ENCODE data around the gene SLC22A12.
"Not testable (repeated sequence)": the region's sequence is repeated elsewhere in the genome, so short reads cannot be mapped to it uniquely, and the experiment has no call there.

Gene SLC22A12

GRCh38 chr11:64559351-64560138 lies 31.5 kb upstream of the SLC22A12 start:
- Histone ChIP-seq H3K4me1 (ENCODE audit: insufficient read depth, low read length) (peaks cover 32% of the 10 kb centered on the region; the same call in 1 of the 2 replicates), H3K9ac (ENCODE audit: low read depth, low read length) (no peak overlapping the region), H3K36me3 (ENCODE audit: insufficient read depth, low read length) (no peaks in the 10 kb centered on the region), H3K9me3 (ENCODE audit: control insufficient read depth, insufficient read depth, low read length) (no peaks in the 10 kb centered on the region)

- H3K4me1 ChIP-seq (ENCODE audit: insufficient read depth, low read length) = peaks cover 29% of the 10 kb centered on the region; the same call in 1 of the 2 replicates
- no peak overlapping the region for H3K9ac ChIP-seq (ENCODE audit: low read depth, low read length)
- H3K9me3 ChIP-seq (ENCODE audit: control insufficient read depth, insufficient read depth, low read length) = no peaks in the 10 kb centered on the region
- no peaks in the 10 kb centered on the region for H3K36me3 ChIP-seq (ENCODE audit: insufficient read depth, low read length)
Measured at GRCh38 chr11:64560139-64560771, 30.8 kb upstream of the SLC22A12 start.

- H3K9ac ChIP-seq (ENCODE audit: low read depth, low read length) = no peak overlapping the region
- no peaks in the 10 kb centered on the region for H3K9me3 ChIP-seq (ENCODE audit: control insufficient read depth, insufficient read depth, low read length)
- H3K4me1 ChIP-seq (ENCODE audit: insufficient read depth, low read length) = peaks cover 27% of the 10 kb centered on the region; the same call in 1 of the 2 replicates
- H3K36me3 ChIP-seq (ENCODE audit: insufficient read depth, low read length) = no peaks in the 10 kb centered on the region
Measured at GRCh38 chr11:64560941-64561340, 30.1 kb upstream of the SLC22A12 start.

- not testable (repeated sequence) for H3K9me3 ChIP-seq (ENCODE audit: control insufficient read depth, insufficient read depth, low read length); H3K36me3 ChIP-seq (ENCODE audit: insufficient read depth, low read length); H3K9ac ChIP-seq (ENCODE audit: low read depth, low read length)
- H3K4me1 ChIP-seq (ENCODE audit: insufficient read depth, low read length) = peaks cover 30% of the 10 kb centered on the region; the same call in 1 of the 2 replicates
Measured at GRCh38 chr11:64561429-64561828, 29.6 kb upstream of the SLC22A12 start.

- Histone ChIP-seq H3K9ac (ENCODE audit: low read depth, low read length) (no peak overlapping the region), H3K36me3 (ENCODE audit: insufficient read depth, low read length) (no peaks in the 10 kb centered on the region), H3K4me1 (ENCODE audit: insufficient read depth, low read length) (peaks cover 33% of the 10 kb centered on the region; the same call in 1 of the 2 replicates), H3K9me3 (ENCODE audit: control insufficient read depth, insufficient read depth, low read length) (no peaks in the 10 kb centered on the region)
Measured at GRCh38 chr11:64561984-64562722, 28.9 kb upstream of the SLC22A12 start.

- no peak overlapping the region for H3K9ac ChIP-seq (ENCODE audit: low read depth, low read length)
- no peaks in the 10 kb centered on the region for H3K9me3 ChIP-seq (ENCODE audit: control insufficient read depth, insufficient read depth, low read length)
- H3K4me1 ChIP-seq (ENCODE audit: insufficient read depth, low read length) = peaks cover 34% of the 10 kb centered on the region; the same call in 1 of the 2 replicates
- no peaks in the 10 kb centered on the region for H3K36me3 ChIP-seq (ENCODE audit: insufficient read depth, low read length)
Measured at GRCh38 chr11:64562723-64563351, 28.2 kb upstream of the SLC22A12 start.

GRCh38 chr11:64563966-64564365 lies 27.1 kb upstream of the SLC22A12 start:
- H3K36me3 ChIP-seq (ENCODE audit: insufficient read depth, low read length) = no peaks in the 10 kb centered on the region
- H3K9me3 ChIP-seq (ENCODE audit: control insufficient read depth, insufficient read depth, low read length) = no peaks in the 10 kb centered on the region
- no peak overlapping the region for H3K9ac ChIP-seq (ENCODE audit: low read depth, low read length)
- H3K4me1 ChIP-seq (ENCODE audit: insufficient read depth, low read length) = peaks cover 24% of the 10 kb centered on the region; the same call in 1 of the 2 replicates

- Histone ChIP-seq H3K9ac (ENCODE audit: low read depth, low read length) (no peak overlapping the region), H3K4me1 (ENCODE audit: insufficient read depth, low read length) (peaks cover 20% of the 10 kb centered on the region; the same call in 1 of the 2 replicates), H3K9me3 (ENCODE audit: control insufficient read depth, insufficient read depth, low read length) (no peaks in the 10 kb centered on the region), H3K36me3 (ENCODE audit: insufficient read depth, low read length) (no peaks in the 10 kb centered on the region)
Measured at GRCh38 chr11:64564419-64564818, 26.6 kb upstream of the SLC22A12 start.

- peaks cover 13% of the 10 kb centered on the region; the same call in 1 of the 2 replicates for H3K4me1 ChIP-seq (ENCODE audit: insufficient read depth, low read length)
- no peaks in the 10 kb centered on the region for H3K9me3 ChIP-seq (ENCODE audit: control insufficient read depth, insufficient read depth, low read length)
- no peaks in the 10 kb centered on the region for H3K36me3 ChIP-seq (ENCODE audit: insufficient read depth, low read length)
- no peak overlapping the region for H3K9ac ChIP-seq (ENCODE audit: low read depth, low read length)
Measured at GRCh38 chr11:64564947-64565889, 25.8 kb upstream of the SLC22A12 start.

GRCh38 chr11:64566042-64566914 lies 24.7 kb upstream of the SLC22A12 start:
- Histone ChIP-seq H3K36me3 (ENCODE audit: insufficient read depth, low read length) (no peaks in the 10 kb centered on the region), H3K9me3 (ENCODE audit: control insufficient read depth, insufficient read depth, low read length) (no peaks in the 10 kb centered on the region), H3K9ac (ENCODE audit: low read depth, low read length) (peak overlapping the region; percentile 61), H3K4me1 (ENCODE audit: insufficient read depth, low read length) (peaks cover 12% of the 10 kb centered on the region; the same call in 1 of the 2 replicates)

- H3K4me1 ChIP-seq (ENCODE audit: insufficient read depth, low read length) = peaks cover 18% of the 10 kb centered on the region
- H3K9ac ChIP-seq (ENCODE audit: low read depth, low read length) = peak overlapping the region; percentile 61
- H3K36me3 ChIP-seq (ENCODE audit: insufficient read depth, low read length) = no peaks in the 10 kb centered on the region
- H3K9me3 ChIP-seq (ENCODE audit: control insufficient read depth, insufficient read depth, low read length) = no peaks in the 10 kb centered on the region
Measured at GRCh38 chr11:64566915-64567891, 23.8 kb upstream of the SLC22A12 start.

Measured in ES-I3 (cell line).